ENCODE results near the gene SH2B3. TPM values are rescaled to one million over a fixed set of nuclear protein-coding genes. Genes with fewer than 3 reads are reported as not detected.
"Not testable (repeated sequence)": the region's sequence is repeated elsewhere in the genome, so short reads cannot be mapped to it uniquely, and the experiment has no call there.

SH2B3 gene
- total RNA-seq, 2 experiments from 2014 or later, result 29.7 to 29.8 TPM

DNA sequence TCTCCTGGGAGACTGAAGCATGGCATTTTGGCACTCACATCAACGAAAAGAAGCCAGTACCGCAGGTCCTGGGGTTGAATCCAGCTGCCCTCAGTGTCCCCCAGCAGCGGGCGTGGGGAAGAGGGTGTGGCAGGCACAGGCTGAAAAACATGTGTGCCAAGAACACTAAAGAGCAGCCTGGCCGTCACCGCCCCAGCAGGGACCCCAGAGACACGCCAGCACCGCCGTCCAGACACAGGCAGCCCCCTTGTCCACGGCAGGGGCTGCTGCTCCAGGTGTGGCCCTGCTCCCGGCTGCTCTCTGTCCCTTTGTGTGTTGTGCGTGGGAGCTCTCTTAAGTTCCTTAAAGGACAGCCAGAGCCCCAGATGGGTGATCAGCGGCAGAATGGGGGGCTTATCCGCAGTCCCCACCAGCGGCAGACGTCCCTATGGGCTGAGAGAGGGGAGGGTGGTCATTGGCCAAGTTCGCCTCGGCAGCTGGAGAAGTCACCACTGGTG, 37.4 kb upstream of the SH2B3 start:
- peaks cover 10% of the 10 kb centered on the region for H3K4me1 Mint-ChIP-seq
- CTCF ChIA-PET, result interaction anchor here (1.0 to 3.7 kb wide), 5 partner anchors 28 to 83 kb away, joined by 3 to 16 read pairs (median 4); no protein-coding TSS in a partner anchor
- DNase-seq, result peak; percentile 10

DNA sequence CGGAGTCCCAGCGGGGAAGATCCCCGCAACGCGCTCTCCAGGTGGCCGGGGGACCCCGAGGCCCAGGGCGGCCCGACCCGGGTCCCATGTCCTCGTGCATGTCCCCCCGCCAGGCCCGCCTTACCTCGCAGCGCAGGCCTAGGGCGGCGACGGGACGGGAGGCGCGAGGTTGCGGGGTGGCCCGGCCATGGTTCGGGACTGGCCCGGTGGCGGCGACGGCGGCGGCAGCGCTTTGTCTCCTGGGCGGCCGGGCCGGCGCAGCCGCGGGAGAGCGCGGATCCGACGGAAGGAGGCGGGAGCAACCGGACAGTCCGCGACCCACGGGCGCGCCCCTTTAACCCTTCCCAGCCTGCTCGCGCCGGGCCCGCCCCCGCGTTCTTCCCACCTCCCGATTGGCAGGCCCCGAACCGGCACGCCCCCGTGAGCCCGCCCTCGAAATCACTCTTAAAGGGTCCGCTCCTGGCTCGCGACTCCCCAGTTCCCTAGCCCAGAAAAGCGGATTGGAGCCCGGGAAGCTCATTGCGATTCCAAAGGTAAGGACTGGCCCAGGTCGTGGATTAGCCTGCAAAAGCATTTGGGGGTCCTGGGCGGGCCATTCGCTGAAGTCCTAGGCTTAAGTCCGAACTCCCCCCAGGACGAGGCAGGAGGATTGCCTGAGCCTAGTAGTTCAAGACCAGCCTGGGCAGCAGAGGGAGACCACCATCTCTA, 36.8 kb upstream of the SH2B3 start, which contains the start of gene PHETA1:
TSS of gene PHETA1 (minus strand) at position 308 of the 708 bp plus-strand sequence. CDS start 5,668 bp downstream, outside the sequence.
- H3K36me3 Mint-ChIP-seq (ENCODE audit: low read depth), result no peaks in the 10 kb centered on the region
- ChIA-PET POLR2A (interaction anchor here (0.6 kb wide), 1 partner anchor 8 kb away, joined by 5 read pairs; no protein-coding TSS in a partner anchor), CTCF (interaction anchor here (1.0 to 3.7 kb wide), 5 partner anchors 8 to 75 kb away, joined by 3 to 16 read pairs (median 4); no protein-coding TSS in a partner anchor)
- peak within 1 kb of the TSS; percentile 77 for H3K4me3 Mint-ChIP-seq
- no peaks in the 10 kb centered on the region for H3K9me3 Mint-ChIP-seq
- DNase-seq, result peak; percentile 82
- H3K27me3 Mint-ChIP-seq, result peaks cover 22% of the 10 kb centered on the region
- H3K4me1 Mint-ChIP-seq, result peaks cover 10% of the 10 kb centered on the region
- H3K27ac Mint-ChIP-seq, result no peak within 1 kb of the TSS

More for the DNA sequence above, 37.4 kb upstream of the SH2B3 start:
- POLR2A ChIA-PET, result no interaction called here
- H3K27ac Mint-ChIP-seq, result no peak overlapping the region
- peaks cover 22% of the 10 kb centered on the region for H3K27me3 Mint-ChIP-seq
- H3K36me3 Mint-ChIP-seq (ENCODE audit: low read depth), result no peaks in the 10 kb centered on the region
- peak overlapping the region; percentile 65 for H3K4me3 Mint-ChIP-seq
- no peaks in the 10 kb centered on the region for H3K9me3 Mint-ChIP-seq

DNA sequence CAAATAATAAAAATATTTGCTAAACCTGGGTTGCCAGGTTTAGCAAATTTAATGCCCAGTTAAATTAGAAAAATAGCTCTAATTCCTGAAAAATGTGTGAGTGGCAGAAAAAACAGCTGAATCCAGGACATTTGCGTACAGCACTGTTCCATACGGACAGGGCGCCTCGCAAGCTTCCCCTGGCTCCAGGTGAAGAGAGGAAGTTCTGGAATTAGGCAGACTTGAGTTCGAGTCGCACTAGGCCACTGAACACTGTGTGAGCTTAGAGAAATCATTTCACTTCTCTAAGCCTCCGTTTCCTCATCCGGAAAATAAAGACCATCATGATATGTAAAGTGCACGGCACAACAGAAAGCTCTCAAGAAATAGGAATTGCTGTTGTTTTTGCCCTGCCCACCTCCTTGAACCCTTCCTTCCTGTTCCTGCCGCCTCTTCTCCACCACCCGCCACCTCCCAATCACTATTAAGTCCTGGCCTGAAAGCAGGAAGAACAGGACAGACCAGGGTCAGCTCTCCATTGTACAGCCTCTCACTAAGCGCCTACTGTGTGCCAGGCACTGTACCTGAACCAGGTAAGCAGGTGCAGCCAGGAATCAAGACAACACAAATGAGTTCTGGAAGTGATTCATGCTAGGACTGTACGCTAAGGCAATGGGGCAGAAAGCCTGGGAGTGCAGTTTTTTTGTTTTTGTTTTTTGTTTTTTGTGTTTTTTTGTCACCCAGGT, 36.1 kb upstream of the SH2B3 start:
- ChIA-PET POLR2A (interaction anchor here (0.6 kb wide), 1 partner anchor 8 kb away, joined by 5 read pairs; no protein-coding TSS in a partner anchor), CTCF (interaction anchor here (1.2 to 3.7 kb wide), 4 partner anchors 9 to 74 kb away, joined by 4 to 16 read pairs (median 4); no protein-coding TSS in a partner anchor)
- H3K27ac Mint-ChIP-seq, result no peak overlapping the region
- H3K36me3 Mint-ChIP-seq (ENCODE audit: low read depth), result no peaks in the 10 kb centered on the region
- peaks cover 22% of the 10 kb centered on the region for H3K27me3 Mint-ChIP-seq
- peak overlapping the region; percentile 77 for H3K4me3 Mint-ChIP-seq
- peaks cover 10% of the 10 kb centered on the region for H3K4me1 Mint-ChIP-seq
- H3K9me3 Mint-ChIP-seq, result no peaks in the 10 kb centered on the region
- DNase-seq, result no peak

DNA sequence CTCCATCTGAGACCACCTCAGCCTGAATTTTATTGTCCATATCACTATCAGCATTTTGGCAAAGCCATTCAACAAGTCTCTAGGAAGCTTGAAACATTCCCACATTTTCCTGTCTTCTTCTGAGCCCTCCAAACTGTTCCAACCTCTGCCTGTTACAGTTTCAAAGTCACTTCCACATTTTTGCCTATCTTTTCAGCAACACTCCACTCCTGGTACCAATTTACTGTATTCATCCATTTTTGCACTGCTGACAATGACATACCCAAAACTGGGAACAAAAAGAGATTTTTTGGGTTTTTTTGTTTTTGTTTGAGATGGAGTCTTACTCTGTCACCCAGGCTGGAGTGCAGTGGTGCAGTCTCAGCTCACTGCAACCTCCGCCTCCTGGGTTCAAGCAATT, 32.5 kb upstream of the SH2B3 start:
- H3K27me3 Mint-ChIP-seq, result peaks cover 10% of the 10 kb centered on the region
- H3K9me3 Mint-ChIP-seq; DNase-seq; H3K4me3 Mint-ChIP-seq; H3K4me1 Mint-ChIP-seq; H3K27ac Mint-ChIP-seq; POLR2A ChIA-PET; H3K36me3 Mint-ChIP-seq (ENCODE audit: low read depth): not testable (repeated sequence)
- CTCF ChIA-PET, result interaction anchor here (0.6 kb wide), 1 partner anchor 446 kb away, joined by 3 read pairs; no protein-coding TSS in a partner anchor

DNA sequence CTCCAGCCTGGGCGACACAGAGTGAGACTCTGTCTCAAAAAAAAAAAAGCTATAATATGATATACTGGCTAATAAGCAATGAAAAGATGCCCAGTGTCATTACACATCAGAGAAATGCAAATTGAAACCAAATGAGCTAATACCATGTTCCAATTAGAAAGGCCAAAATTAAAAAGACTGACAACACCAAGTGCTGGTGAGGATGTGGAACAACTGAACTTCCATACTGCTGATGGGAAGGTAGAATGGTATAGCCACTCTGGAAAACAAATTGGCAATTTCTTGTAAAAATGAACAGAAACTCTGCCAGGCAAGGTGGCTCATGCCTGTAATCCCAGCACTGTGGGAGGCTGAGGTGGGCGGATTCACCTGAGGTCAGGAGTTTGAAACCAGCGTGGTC, 28.3 kb upstream of the SH2B3 start:
- Mint-ChIP-seq H3K27ac (no peak overlapping the region), H3K9me3 (peaks cover 3% of the 10 kb centered on the region), H3K36me3 (ENCODE audit: low read depth) (no peaks in the 10 kb centered on the region), H3K4me1 (no peaks in the 10 kb centered on the region), H3K4me3 (no peak overlapping the region), H3K27me3 (peaks cover 9% of the 10 kb centered on the region)
- no peak for DNase-seq
- POLR2A ChIA-PET, result no interaction called here
- CTCF ChIA-PET, result no interaction called here

DNA sequence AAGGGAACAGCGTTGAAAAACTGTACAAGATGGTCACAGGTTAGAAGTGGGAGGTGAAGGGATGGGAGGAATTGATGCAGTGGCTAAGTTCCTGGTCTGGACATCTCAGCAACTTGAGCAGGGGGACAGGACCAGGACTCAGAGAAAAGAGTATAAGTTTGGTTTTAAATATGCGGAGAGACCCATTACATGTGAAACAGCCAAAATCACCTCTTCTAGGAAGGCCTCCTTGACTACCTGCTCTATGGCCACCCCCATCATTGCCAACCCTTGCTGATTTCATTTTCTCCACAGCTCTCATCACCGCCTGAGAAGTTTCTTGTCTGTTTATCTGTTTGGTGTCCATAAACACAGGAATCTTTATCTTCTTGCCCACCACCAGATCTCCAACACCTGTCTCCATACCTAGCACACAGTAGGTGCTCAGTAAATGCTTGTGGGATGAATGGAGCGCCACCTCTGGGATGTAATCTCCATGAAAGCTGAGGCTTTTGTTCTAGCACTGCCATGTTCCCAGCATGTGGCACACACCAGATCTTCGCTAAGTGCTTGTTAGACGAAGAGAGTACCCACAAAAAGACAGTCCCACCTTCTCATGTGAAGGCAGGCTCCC, 25.7 kb upstream of the SH2B3 start:
- Mint-ChIP-seq H3K9me3 (peaks cover 3% of the 10 kb centered on the region), H3K4me1 (no peaks in the 10 kb centered on the region), H3K36me3 (ENCODE audit: low read depth) (no peaks in the 10 kb centered on the region), H3K4me3 (no peak overlapping the region), H3K27me3 (peaks cover 10% of the 10 kb centered on the region), H3K27ac (no peak overlapping the region)
- ChIA-PET CTCF (interaction anchor here (0.7 kb wide), 1 partner anchor 65 kb away, joined by 4 read pairs; no protein-coding TSS in a partner anchor), POLR2A (no interaction called here)
- no peak for DNase-seq

DNA sequence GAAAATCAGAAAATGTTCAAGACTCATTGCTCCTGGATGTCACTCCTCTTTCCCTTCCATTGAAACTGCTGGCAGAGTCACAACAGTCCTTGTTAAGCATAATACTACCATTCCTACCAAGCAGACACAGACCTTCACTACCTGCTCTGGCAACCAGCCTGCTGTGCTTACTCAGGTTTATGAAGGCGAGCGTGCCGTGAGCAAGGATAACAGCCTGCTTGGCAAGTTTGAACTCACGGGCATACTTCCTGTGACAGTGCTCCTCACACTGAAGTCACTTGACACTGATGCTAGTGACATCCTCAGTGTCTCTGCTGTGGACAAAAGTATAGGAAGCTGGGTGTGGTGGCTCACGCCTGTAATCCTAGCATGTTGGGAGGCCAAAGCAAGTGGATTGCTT, 21.1 kb upstream of the SH2B3 start:
- ChIA-PET CTCF (interaction anchor here (1.0 to 5.0 kb wide), 2 partner anchors 12 to 20 kb away, joined by 3 to 26 read pairs; no protein-coding TSS in a partner anchor), POLR2A (no interaction called here)
- H3K36me3 Mint-ChIP-seq (ENCODE audit: low read depth), result no peaks in the 10 kb centered on the region
- no peak for DNase-seq
- no peak overlapping the region for H3K4me3 Mint-ChIP-seq
- no peaks in the 10 kb centered on the region for H3K9me3 Mint-ChIP-seq
- H3K4me1 Mint-ChIP-seq, result no peaks in the 10 kb centered on the region
- H3K27ac Mint-ChIP-seq, result no peak overlapping the region
- H3K27me3 Mint-ChIP-seq, result peaks cover 10% of the 10 kb centered on the region

DNA sequence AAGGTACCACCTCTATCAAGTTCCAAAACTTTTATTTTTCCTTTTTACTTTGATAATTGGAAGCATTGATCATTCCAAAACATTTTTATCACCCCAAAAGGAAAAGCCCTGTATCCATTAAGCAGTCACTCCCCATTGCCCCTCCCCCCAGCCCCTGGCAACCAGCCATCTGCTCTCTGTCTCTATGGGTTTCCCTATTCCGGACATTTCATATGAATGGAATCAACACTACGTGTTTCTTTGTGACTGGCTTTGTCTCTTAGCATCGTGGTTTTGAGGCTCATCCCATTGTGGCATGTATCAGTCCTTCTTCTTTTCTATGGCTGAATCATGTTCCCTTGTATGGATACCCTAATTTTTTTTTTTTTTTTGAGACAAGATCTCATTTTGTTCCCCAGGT, 18.8 kb upstream of the SH2B3 start:
- ChIA-PET POLR2A (interaction anchor here (0.6 kb wide), 1 partner anchor 202 kb away, joined by 3 read pairs; no protein-coding TSS in a partner anchor), CTCF (no interaction called here)
- Mint-ChIP-seq H3K36me3 (ENCODE audit: low read depth) (no peaks in the 10 kb centered on the region), H3K27ac (no peak overlapping the region), H3K27me3 (peaks cover 5% of the 10 kb centered on the region), H3K4me1 (no peaks in the 10 kb centered on the region), H3K4me3 (no peak overlapping the region), H3K9me3 (no peaks in the 10 kb centered on the region)
- DNase-seq, result no peak

DNA sequence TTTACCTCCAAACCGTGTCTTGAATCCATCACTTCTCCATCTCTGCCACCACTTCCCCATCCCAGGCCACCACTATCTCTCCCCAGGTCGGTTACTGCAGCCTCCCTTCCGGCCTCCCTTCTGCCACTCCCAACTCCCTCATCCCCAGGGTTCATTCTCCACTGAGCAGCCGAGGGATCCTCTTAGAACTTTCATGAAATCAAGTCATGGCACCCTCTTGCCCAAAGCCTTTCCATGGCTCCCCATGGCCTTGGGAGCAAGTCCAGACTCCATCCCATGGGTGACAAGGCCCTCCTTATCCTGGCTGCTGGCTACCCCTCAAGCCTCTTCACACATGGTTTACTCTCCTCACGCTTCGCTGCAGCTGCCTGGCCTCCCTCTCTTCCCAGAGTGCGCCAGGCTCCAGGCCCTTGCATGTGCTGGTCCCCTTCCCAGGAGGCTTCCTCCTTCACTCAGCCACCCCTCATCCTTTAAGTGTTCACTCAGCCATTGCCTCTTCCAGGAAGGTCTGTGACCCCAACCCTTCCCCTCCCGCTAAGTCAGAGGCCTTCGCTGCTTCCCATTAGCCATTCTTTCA, 17.9 kb upstream of the SH2B3 start:
- H3K9me3 Mint-ChIP-seq, result no peaks in the 10 kb centered on the region
- H3K27me3 Mint-ChIP-seq, result peaks cover 5% of the 10 kb centered on the region
- H3K36me3 Mint-ChIP-seq (ENCODE audit: low read depth), result no peaks in the 10 kb centered on the region
- no peak for DNase-seq
- ChIA-PET POLR2A (no interaction called here), CTCF (interaction anchor here (0.7 kb wide), 1 partner anchor 449 kb away, joined by 3 read pairs; no protein-coding TSS in a partner anchor)
- no peaks in the 10 kb centered on the region for H3K4me1 Mint-ChIP-seq
- no peak overlapping the region for H3K4me3 Mint-ChIP-seq
- H3K27ac Mint-ChIP-seq, result no peak overlapping the region

DNA sequence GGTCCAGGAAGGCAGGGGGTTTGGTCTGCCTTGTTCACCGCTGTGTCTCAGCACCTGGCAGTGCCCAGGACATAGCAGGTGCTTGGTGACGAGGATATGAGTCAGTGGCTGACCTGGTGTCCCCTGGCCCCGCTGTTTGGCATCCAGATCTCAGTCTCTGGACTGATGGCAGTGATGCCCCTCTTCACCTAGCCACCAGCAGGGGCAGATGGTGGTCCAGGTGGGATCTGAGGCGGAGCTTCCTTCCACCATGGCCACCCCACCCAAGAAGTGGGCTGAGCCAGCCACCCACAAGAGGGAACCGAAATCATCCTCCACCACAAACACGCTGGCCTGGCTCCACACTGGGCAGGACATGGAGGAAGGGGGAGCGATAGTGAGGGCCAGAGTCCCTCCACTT, 16.1 kb upstream of the SH2B3 start:
- DNase-seq, result no peak
- Mint-ChIP-seq H3K36me3 (ENCODE audit: low read depth) (no peaks in the 10 kb centered on the region), H3K9me3 (no peaks in the 10 kb centered on the region), H3K4me1 (no peaks in the 10 kb centered on the region), H3K27ac (no peak overlapping the region), H3K4me3 (no peak overlapping the region), H3K27me3 (peaks cover 4% of the 10 kb centered on the region)
- ChIA-PET CTCF (interaction anchor here (2.0 kb wide), 1 partner anchor 15 kb away, joined by 4 read pairs; no protein-coding TSS in a partner anchor), POLR2A (no interaction called here)

DNA sequence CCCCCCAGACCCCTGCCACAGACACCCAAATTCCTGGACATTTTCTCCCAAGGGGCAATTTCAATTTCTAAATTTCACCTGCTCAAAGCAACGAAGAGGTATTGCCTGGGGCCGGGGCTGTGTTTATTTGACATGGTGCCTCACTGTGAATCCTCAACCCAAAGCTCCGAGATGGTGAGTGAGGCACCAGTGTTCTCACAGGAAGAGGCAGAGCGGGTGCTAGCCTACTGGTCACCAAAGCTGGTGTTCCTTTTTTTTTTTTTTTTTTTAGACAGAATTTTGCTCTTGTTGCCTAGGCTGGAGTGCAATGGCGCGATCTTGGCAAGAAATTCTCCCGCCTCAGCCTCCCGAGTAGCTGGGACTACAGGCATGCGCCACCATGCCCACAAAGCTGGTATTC, 14.8 kb upstream of the SH2B3 start:
- ChIA-PET CTCF (interaction anchor here (2.0 kb wide), 1 partner anchor 13 kb away, joined by 4 read pairs; no protein-coding TSS in a partner anchor), POLR2A (no interaction called here)
- H3K27me3 Mint-ChIP-seq, result no peaks in the 10 kb centered on the region
- no peaks in the 10 kb centered on the region for H3K36me3 Mint-ChIP-seq (ENCODE audit: low read depth)
- no peak for DNase-seq
- H3K4me1 Mint-ChIP-seq, result no peaks in the 10 kb centered on the region
- H3K27ac Mint-ChIP-seq, result no peak overlapping the region
- H3K9me3 Mint-ChIP-seq, result no peaks in the 10 kb centered on the region
- no peak overlapping the region for H3K4me3 Mint-ChIP-seq

DNA sequence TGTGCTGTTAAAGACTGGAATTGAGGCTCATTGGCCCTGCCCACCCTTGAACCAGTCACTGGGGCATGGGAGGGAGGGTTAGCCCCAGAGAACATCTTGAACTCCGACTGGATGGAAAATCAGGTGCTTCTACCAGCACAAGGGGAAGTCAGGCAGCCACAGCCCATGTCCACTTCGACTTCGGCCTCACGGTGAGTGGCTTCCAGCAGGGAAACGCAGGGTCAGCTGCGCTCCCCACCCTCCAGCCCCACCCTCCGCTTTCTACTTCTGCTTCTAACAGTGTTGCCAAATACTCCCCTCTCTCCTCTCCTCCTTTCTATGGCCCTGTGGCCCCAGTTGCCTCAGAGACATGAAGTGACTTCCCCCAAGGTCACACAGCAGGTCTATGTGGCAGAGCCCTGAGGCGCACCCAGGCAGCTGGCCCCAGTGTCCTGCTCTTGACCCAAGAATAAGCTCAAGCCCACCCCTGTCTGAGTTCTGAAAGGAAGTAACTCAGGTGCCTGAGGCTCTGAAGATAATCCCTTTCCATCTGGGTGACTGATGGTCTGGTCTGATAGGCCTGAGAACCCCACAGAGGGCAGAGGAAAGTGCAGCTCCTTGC, 11.9 kb upstream of the SH2B3 start:
- Mint-ChIP-seq H3K4me3 (no peak overlapping the region), H3K36me3 (ENCODE audit: low read depth) (no peaks in the 10 kb centered on the region), H3K4me1 (peaks cover 11% of the 10 kb centered on the region), H3K9me3 (no peaks in the 10 kb centered on the region), H3K27me3 (no peaks in the 10 kb centered on the region), H3K27ac (no peak overlapping the region)
- ChIA-PET POLR2A (no interaction called here), CTCF (interaction anchor here (1.4 to 2.4 kb wide), 2 partner anchors 56 to 58 kb away, joined by 4 to 9 read pairs; no protein-coding TSS in a partner anchor)
- DNase-seq, result no peak

Data from activated CD4-positive, alpha-beta T cell treated with anti-CD3 and anti-CD28 coated beads, Interleukin-2, amount 10 ng/mL, durations not matched to agents 7 days and 5 days (primary cell).